ENCODE data around the gene ADAMTSL3.

DNA sequence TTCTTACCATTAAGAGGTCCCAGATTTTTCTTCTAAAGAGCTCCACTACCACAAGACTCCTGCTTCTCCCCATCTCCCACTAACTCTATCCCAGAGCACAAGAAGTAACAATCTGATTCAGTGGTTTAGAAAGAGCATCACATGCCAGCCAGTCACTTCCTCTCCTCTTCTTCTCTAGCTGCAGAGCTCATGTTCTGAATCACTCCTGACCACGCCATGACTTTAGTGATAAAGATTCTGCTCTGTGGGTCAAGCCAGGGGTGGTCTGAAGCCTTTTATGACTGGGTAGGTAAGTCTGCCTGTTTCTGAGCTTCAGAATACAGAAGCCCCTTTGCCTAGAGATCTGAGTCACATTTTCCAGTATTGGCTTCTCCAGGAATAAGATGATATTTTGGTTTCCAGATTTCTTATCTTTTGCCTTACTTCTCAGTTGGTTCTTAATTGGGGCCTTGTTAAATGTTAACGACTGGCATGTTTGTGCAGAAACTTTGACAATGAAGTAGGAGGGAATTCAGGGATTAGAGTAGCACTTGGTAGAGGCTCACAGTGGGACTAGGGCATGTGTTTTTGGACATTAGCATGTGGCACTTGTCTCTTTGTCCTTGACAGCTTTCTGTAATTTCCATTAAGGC lies 27.6 kb upstream of the ADAMTSL3 start:
- TF ChIP-seq, protein P1, sequence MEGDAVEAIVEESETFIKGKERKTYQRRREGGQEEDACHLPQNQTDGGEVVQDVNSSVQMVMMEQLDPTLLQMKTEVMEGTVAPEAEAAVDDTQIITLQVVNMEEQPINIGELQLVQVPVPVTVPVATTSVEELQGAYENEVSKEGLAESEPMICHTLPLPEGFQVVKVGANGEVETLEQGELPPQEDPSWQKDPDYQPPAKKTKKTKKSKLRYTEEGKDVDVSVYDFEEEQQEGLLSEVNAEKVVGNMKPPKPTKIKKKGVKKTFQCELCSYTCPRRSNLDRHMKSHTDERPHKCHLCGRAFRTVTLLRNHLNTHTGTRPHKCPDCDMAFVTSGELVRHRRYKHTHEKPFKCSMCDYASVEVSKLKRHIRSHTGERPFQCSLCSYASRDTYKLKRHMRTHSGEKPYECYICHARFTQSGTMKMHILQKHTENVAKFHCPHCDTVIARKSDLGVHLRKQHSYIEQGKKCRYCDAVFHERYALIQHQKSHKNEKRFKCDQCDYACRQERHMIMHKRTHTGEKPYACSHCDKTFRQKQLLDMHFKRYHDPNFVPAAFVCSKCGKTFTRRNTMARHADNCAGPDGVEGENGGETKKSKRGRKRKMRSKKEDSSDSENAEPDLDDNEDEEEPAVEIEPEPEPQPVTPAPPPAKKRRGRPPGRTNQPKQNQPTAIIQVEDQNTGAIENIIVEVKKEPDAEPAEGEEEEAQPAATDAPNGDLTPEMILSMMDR (conservative IDR thresholded peaks at IDR 0.05; ENCODE audit: low read length), result no peak
- no peak for TF ChIP-seq EZH2phosphoT487 (IDR thresholded peaks at IDR 0.05; ENCODE audit: borderline replicate concordance)
